ENCODE results near the gene TMED5. TPM values are rescaled to one million over a fixed set of nuclear protein-coding genes. Genes with fewer than 3 reads are reported as not detected.

The TMED5 gene
- total RNA-seq, 1 experiment from 2014 or later, result 66.1 TPM

DNA sequence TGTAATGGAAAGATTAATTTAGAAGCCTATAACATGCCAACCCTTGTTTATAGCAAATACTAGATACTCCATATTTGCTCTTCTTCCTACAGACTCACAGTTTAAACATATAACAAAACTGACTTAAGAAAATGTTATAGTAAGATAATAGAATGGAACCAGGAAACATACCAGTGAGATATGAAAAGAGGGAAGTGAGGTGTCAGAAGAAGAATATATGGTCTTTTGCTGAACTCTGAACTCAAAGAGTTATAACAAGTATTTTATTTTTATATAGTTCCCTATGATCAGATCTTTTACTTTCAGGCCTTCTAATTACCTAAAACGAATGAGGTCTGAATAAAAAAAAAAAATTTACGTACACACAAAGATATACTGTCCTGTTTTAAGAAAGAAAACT is 20.9 kb downstream of the TMED5 start:
- Mint-ChIP-seq H3K36me3 (ENCODE audit: insufficient read depth, unreplicated experiment) (peaks cover 39% of the 10 kb centered on the region), H3K27me3 (ENCODE audit: unreplicated experiment) (no peaks in the 10 kb centered on the region), H3K9me3 (ENCODE audit: low read depth, unreplicated experiment) (no peaks in the 10 kb centered on the region), H3K4me1 (ENCODE audit: low read depth, unreplicated experiment) (no peaks in the 10 kb centered on the region), H3K27ac (ENCODE audit: unreplicated experiment) (no peak overlapping the region), H3K4me3 (ENCODE audit: low read depth, unreplicated experiment) (no peak overlapping the region)
- CTCF ChIA-PET, result no interaction called here
- intact Hi-C loops (cut with micrococcal nuclease; ENCODE audit: unreplicated experiment), result no loop called here
- BruUV-seq (replicated peaks), result no TSS peak
- TF ChIP-seq, protein P1, sequence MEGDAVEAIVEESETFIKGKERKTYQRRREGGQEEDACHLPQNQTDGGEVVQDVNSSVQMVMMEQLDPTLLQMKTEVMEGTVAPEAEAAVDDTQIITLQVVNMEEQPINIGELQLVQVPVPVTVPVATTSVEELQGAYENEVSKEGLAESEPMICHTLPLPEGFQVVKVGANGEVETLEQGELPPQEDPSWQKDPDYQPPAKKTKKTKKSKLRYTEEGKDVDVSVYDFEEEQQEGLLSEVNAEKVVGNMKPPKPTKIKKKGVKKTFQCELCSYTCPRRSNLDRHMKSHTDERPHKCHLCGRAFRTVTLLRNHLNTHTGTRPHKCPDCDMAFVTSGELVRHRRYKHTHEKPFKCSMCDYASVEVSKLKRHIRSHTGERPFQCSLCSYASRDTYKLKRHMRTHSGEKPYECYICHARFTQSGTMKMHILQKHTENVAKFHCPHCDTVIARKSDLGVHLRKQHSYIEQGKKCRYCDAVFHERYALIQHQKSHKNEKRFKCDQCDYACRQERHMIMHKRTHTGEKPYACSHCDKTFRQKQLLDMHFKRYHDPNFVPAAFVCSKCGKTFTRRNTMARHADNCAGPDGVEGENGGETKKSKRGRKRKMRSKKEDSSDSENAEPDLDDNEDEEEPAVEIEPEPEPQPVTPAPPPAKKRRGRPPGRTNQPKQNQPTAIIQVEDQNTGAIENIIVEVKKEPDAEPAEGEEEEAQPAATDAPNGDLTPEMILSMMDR (IDR thresholded peaks at IDR 0.05; ENCODE audit: unreplicated experiment), result no peak
- no peak for DNase-seq

DNA sequence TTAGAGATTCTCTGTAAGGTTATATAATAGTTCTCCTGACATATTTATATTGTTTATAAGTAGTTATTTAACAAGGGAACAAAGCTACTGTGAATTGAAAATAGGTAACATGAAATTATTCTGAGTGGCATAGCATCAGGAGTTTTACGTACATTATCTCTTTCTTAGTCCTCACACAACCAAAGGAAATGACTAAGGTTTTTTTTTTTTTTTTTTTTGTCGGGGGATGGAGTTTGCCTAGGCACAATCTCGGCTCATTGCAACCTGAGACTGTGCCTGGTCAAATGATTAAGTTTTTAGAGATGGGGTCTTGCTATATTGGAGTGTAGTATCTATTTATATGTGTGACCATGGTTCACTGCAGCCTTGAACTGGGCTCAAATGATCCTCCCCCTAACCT is 24.9 kb downstream of the TMED5 start:
- no peaks in the 10 kb centered on the region for H3K9me3 Mint-ChIP-seq (ENCODE audit: low read depth, unreplicated experiment)
- H3K27me3 Mint-ChIP-seq (ENCODE audit: unreplicated experiment), result no peaks in the 10 kb centered on the region
- DNase-seq, result no peak
- CTCF ChIA-PET, result interaction anchor here (0.7 kb wide), 1 partner anchor 42 kb away, joined by 8 read pairs; no protein-coding TSS in a partner anchor
- H3K36me3 Mint-ChIP-seq (ENCODE audit: insufficient read depth, unreplicated experiment), result peaks cover 31% of the 10 kb centered on the region
- H3K4me1 Mint-ChIP-seq (ENCODE audit: low read depth, unreplicated experiment), result no peaks in the 10 kb centered on the region
- H3K27ac Mint-ChIP-seq (ENCODE audit: unreplicated experiment), result no peak overlapping the region
- TF ChIP-seq, protein P1 (IDR thresholded peaks at IDR 0.05; ENCODE audit: unreplicated experiment), result no peak
- no peak overlapping the region for H3K4me3 Mint-ChIP-seq (ENCODE audit: low read depth, unreplicated experiment)
- intact Hi-C loops (cut with micrococcal nuclease; ENCODE audit: unreplicated experiment), result no loop called here
- no TSS peak for BruUV-seq (replicated peaks)

DNA sequence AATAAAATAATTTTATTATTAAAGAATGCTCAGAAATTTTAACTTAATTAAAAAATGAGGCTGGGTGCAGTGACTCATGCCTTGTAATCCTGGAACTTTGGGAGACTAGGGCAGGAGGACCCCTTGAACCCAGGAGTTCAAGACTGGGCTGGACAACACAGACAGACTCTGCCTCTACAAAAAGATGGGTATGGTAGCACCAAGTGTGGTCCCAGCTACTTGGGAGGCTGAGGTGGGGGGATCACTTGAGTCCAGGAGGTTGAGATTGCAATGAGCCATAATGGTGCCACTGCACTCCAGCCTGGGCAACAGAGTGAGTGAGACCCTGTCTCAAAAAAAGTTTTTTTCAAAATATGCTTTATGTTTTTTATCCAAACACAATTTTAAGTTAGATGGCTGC is 25.3 kb downstream of the TMED5 start:
- H3K27me3 Mint-ChIP-seq (ENCODE audit: unreplicated experiment), result no peaks in the 10 kb centered on the region
- H3K4me3 Mint-ChIP-seq (ENCODE audit: low read depth, unreplicated experiment), result no peak overlapping the region
- no TSS peak for BruUV-seq (replicated peaks)
- CTCF ChIA-PET, result no interaction called here
- TF ChIP-seq, protein P1 (IDR thresholded peaks at IDR 0.05; ENCODE audit: unreplicated experiment), result no peak
- no peaks in the 10 kb centered on the region for H3K9me3 Mint-ChIP-seq (ENCODE audit: low read depth, unreplicated experiment)
- no peaks in the 10 kb centered on the region for H3K4me1 Mint-ChIP-seq (ENCODE audit: low read depth, unreplicated experiment)
- DNase-seq, result no peak
- intact Hi-C loops (cut with micrococcal nuclease; ENCODE audit: unreplicated experiment), result no loop called here
- no peak overlapping the region for H3K27ac Mint-ChIP-seq (ENCODE audit: unreplicated experiment)
- H3K36me3 Mint-ChIP-seq (ENCODE audit: insufficient read depth, unreplicated experiment), result peaks cover 31% of the 10 kb centered on the region

DNA sequence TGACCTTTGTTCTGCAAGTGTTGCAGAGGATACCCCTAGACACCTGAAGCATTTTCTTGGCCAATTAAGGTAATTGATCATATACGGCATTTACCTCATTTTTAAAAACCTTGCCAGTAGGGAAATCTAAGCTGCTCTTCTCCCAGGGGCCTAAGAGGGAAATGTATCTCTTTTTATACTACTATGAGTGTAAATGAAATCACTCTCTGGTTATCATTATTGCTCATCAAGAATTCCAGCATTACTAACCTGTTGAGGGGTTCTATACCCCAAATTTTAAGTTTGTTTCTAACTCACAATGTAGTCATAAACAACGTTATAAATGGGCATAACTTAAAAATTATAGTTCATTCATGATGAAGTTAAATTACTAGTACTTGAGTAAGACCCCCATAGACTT is 27.4 kb downstream of the TMED5 start:
- Mint-ChIP-seq H3K4me1 (ENCODE audit: low read depth, unreplicated experiment) (no peaks in the 10 kb centered on the region), H3K27me3 (ENCODE audit: unreplicated experiment) (no peaks in the 10 kb centered on the region), H3K9me3 (ENCODE audit: low read depth, unreplicated experiment) (no peaks in the 10 kb centered on the region), H3K36me3 (ENCODE audit: insufficient read depth, unreplicated experiment) (peaks cover 33% of the 10 kb centered on the region), H3K4me3 (ENCODE audit: low read depth, unreplicated experiment) (no peak overlapping the region), H3K27ac (ENCODE audit: unreplicated experiment) (no peak overlapping the region)
- BruUV-seq (replicated peaks), result no TSS peak
- CTCF ChIA-PET, result no interaction called here
- intact Hi-C loops (cut with micrococcal nuclease; ENCODE audit: unreplicated experiment), result no loop called here
- TF ChIP-seq, protein P1 (IDR thresholded peaks at IDR 0.05; ENCODE audit: unreplicated experiment), result no peak
- DNase-seq, result no peak
